GM12891 (cell line): ENCODE results near the gene THRA.

Experiments
- PAX5 ChIP-seq: IDR thresholded peaks from 2 replicates; pipeline ENCODE4 v1.6.1; 2011; ENCODE audit warnings: low read length, moderate library complexity, mild to moderate bottlenecking; ENCODE audit not compliant: insufficient read depth, severe bottlenecking
- POLR2A ChIP-seq: IDR thresholded peaks from 2 replicates; pipeline ENCODE4 v1.6.1; 2011; ENCODE audit warnings: low read depth, low read length, control low read depth
- POLR2AphosphoS5 ChIP-seq: IDR thresholded peaks from 2 replicates; pipeline ENCODE4 v1.6.1; 2011; ENCODE audit warnings: low read depth, low read length, control low read depth
- SPI1 ChIP-seq: IDR thresholded peaks from 2 replicates; pipeline ENCODE4 v1.6.1; 2011; ENCODE audit warnings: low read depth, low read length, control low read depth
- TAF1 ChIP-seq: IDR thresholded peaks from 2 replicates; pipeline ENCODE4 v1.6.1; 2011; ENCODE audit warnings: low read depth, low read length, control low read depth

DNA sequence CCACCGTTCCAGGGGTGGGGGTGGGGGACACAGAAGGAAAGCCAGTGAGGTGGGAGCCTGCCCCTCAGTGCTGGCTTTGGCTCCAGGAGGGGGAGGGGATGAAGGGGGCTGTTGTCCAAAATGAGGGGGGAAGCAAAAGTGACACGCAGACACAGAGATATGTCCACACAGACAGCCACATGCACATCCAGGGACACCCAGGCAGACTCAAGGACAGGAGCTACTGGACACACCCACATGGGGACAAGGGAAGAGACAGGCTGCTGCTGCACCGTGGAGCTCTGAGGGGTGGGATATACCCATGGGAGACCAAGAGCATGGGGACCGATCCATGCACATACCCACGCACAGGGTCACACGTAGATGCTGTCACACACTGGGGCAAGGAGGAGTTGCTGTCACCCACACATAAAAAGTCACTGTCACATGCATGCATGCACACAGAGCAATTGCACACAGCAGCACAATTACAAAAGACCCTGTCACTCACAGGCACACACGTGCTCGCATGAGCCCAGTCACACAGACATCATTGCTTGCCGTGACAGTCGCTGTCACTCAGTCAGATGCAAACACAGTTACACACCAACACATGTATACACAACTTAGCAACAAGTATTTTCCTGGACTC lies 1.3 kb downstream of the THRA start:
- no peak for TF ChIP-seq POLR2A
- no peak for TF ChIP-seq SPI1
- TF ChIP-seq TAF1: no peak
- TF ChIP-seq POLR2AphosphoS5: no peak
- no peak for TF ChIP-seq PAX5
